ENCODE measurements around the gene SLC26A6. TPM values are rescaled to one million over a fixed set of nuclear protein-coding genes. Genes with fewer than 3 reads are reported as not detected.

SLC26A6 gene
- total RNA-seq, 2 experiments from 2014 or later, result 13.5 to 14.4 TPM

GRCh38 chr3:48678566-48679380, 43.5 kb upstream of the SLC26A6 start:
- ChIA-PET POLR2A (no interaction called here), CTCF (no interaction called here)
- DNase-seq, result no peak
- TF ChIP-seq CTCF (IDR thresholded peaks at IDR 0.05), result no peak
- Mint-ChIP-seq H3K27me3 (no peaks in the 10 kb centered on the region), H3K9me3 (no peaks in the 10 kb centered on the region), H3K4me1 (ENCODE audit: low read depth) (peaks cover 25% of the 10 kb centered on the region), H3K4me3 (no peak overlapping the region), H3K36me3 (ENCODE audit: low read depth) (peaks cover 51% of the 10 kb centered on the region), H3K27ac (no peak overlapping the region)
- H3K4me1 ChIP-seq (ENCODE audit: insufficient read depth, low read length), result peaks cover 13% of the 10 kb centered on the region
- no peak overlapping the region for H3K27ac ChIP-seq (ENCODE audit: low read depth in 1 of 2, low read length in 2 of 2)
- no peak for ATAC-seq (ENCODE audit: poor library complexity)
- H3K27me3 ChIP-seq (ENCODE audit: control insufficient read depth in 1 of 2, insufficient read depth in 2 of 2, low read length in 2 of 2), result no peaks in the 10 kb centered on the region
- no peak overlapping the region for H3K4me3 ChIP-seq (ENCODE audit: low read length)
- no peaks in the 10 kb centered on the region for H3K9me3 ChIP-seq (ENCODE audit: control insufficient read depth in 1 of 2, insufficient read depth in 1 of 2, low read length in 2 of 2)
- intact Hi-C loops (cut with DNase I, micrococcal nuclease), result no loop called here
- H3K36me3 ChIP-seq (ENCODE audit: insufficient read depth, low read length), result peaks cover 46% of the 10 kb centered on the region

- peaks cover 19% of the 10 kb centered on the region for H3K4me1 Mint-ChIP-seq (ENCODE audit: low read depth)
- no peak for DNase-seq
- no peaks in the 10 kb centered on the region for H3K27me3 Mint-ChIP-seq
- Histone ChIP-seq H3K4me3 (ENCODE audit: low read length) (no peak overlapping the region), H3K4me1 (ENCODE audit: insufficient read depth, low read length) (peaks cover 9% of the 10 kb centered on the region), H3K27ac (ENCODE audit: low read depth in 1 of 2, low read length in 2 of 2) (no peak overlapping the region), H3K36me3 (ENCODE audit: insufficient read depth, low read length) (peaks cover 46% of the 10 kb centered on the region), H3K9me3 (ENCODE audit: control insufficient read depth in 1 of 2, insufficient read depth in 1 of 2, low read length in 2 of 2) (no peaks in the 10 kb centered on the region), H3K27me3 (ENCODE audit: control insufficient read depth in 1 of 2, insufficient read depth in 2 of 2, low read length in 2 of 2) (no peaks in the 10 kb centered on the region)
- no peak overlapping the region for H3K27ac Mint-ChIP-seq
- ChIA-PET POLR2A (no interaction called here), CTCF (interaction anchor here (1.6 kb wide), 1 partner anchor 8 kb away, joined by 5 read pairs; the partner anchor contains the start of gene NCKIPSD)
- peaks cover 51% of the 10 kb centered on the region for H3K36me3 Mint-ChIP-seq (ENCODE audit: low read depth)
- H3K4me3 Mint-ChIP-seq, result no peak overlapping the region
- ATAC-seq (ENCODE audit: poor library complexity), result no peak
- no peaks in the 10 kb centered on the region for H3K9me3 Mint-ChIP-seq
- intact Hi-C loops (cut with DNase I, micrococcal nuclease), result no loop called here
- no peak for TF ChIP-seq CTCF (IDR thresholded peaks at IDR 0.05)
Observed at GRCh38 chr3:48678056-48678455, 42.8 kb upstream of the SLC26A6 start.

GRCh38 chr3:48674505-48674904, 39.2 kb upstream of the SLC26A6 start:
- H3K4me1 ChIP-seq (ENCODE audit: insufficient read depth, low read length), result peaks cover 2% of the 10 kb centered on the region
- H3K4me3 Mint-ChIP-seq, result no peak overlapping the region
- no peaks in the 10 kb centered on the region for H3K27me3 ChIP-seq (ENCODE audit: control insufficient read depth in 1 of 2, insufficient read depth in 2 of 2, low read length in 2 of 2)
- no peak overlapping the region for H3K27ac Mint-ChIP-seq
- H3K36me3 Mint-ChIP-seq (ENCODE audit: low read depth), result peaks cover 26% of the 10 kb centered on the region
- H3K4me1 Mint-ChIP-seq (ENCODE audit: low read depth), result peaks cover 4% of the 10 kb centered on the region
- DNase-seq, result no peak
- intact Hi-C loops (cut with DNase I, micrococcal nuclease), result no loop called here
- ATAC-seq (ENCODE audit: poor library complexity), result no peak
- H3K9me3 Mint-ChIP-seq, result no peaks in the 10 kb centered on the region
- H3K4me3 ChIP-seq (ENCODE audit: low read length), result no peak overlapping the region
- ChIA-PET CTCF (interaction anchor here (1.6 kb wide), 1 partner anchor 11 kb away, joined by 4 read pairs; the partner anchor contains the start of gene NCKIPSD), POLR2A (no interaction called here)
- peaks cover 17% of the 10 kb centered on the region for H3K36me3 ChIP-seq (ENCODE audit: insufficient read depth, low read length)
- H3K27me3 Mint-ChIP-seq, result no peaks in the 10 kb centered on the region
- no peak for TF ChIP-seq CTCF (IDR thresholded peaks at IDR 0.05)
- H3K27ac ChIP-seq (ENCODE audit: low read depth in 1 of 2, low read length in 2 of 2), result no peak overlapping the region
- no peaks in the 10 kb centered on the region for H3K9me3 ChIP-seq (ENCODE audit: control insufficient read depth in 1 of 2, insufficient read depth in 1 of 2, low read length in 2 of 2)

Data from CD4-positive, alpha-beta T cell (primary cell).